ENCODE data around the gene PFKM.

DNA sequence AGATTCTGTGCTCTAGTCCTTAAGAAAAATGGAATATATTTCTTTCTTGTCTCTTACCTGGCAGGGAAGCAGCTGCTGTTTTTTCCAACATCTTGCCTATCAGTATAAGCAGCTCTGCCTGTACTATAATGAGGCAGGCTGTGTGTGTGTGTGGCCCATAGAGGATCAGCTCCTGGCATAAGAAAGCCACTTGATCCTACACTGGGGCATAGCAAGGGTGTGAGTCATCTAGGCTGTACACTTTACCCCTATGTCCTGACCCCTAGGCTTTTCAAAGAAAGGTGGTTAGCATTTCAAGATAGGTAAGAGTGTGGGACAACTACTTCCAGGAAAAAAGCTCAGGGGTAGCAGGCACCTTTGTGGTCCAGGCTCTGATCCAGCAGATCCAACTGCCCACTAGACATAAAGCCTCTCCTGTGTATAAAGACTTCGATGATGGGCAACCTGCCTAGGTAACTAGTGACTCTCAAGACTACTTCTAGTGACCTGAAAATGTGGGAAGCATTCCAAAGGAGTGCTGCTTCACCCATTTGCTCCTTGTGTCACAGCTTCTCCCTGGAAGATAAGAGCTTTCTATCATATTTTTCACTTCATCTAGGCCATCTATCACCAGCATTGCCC lies 8.4 kb upstream of the PFKM start:
- TF ChIP-seq CTCF (IDR thresholded peaks at IDR 0.05; ENCODE audit: borderline replicate concordance, extremely low read depth, low read length, poor library complexity, severe bottlenecking) (no peak), EZH2 (IDR thresholded peaks at IDR 0.05; ENCODE audit: borderline replicate concordance, low read depth, low read length, severe bottlenecking) (no peak)
